ENCODE data around the gene CLEC6A. TPM values are rescaled to one million over a fixed set of nuclear protein-coding genes. Genes with fewer than 3 reads are reported as not detected.

CLEC6A gene
- total RNA-seq, 3 donors from 2014 or later, result not detected

DNA sequence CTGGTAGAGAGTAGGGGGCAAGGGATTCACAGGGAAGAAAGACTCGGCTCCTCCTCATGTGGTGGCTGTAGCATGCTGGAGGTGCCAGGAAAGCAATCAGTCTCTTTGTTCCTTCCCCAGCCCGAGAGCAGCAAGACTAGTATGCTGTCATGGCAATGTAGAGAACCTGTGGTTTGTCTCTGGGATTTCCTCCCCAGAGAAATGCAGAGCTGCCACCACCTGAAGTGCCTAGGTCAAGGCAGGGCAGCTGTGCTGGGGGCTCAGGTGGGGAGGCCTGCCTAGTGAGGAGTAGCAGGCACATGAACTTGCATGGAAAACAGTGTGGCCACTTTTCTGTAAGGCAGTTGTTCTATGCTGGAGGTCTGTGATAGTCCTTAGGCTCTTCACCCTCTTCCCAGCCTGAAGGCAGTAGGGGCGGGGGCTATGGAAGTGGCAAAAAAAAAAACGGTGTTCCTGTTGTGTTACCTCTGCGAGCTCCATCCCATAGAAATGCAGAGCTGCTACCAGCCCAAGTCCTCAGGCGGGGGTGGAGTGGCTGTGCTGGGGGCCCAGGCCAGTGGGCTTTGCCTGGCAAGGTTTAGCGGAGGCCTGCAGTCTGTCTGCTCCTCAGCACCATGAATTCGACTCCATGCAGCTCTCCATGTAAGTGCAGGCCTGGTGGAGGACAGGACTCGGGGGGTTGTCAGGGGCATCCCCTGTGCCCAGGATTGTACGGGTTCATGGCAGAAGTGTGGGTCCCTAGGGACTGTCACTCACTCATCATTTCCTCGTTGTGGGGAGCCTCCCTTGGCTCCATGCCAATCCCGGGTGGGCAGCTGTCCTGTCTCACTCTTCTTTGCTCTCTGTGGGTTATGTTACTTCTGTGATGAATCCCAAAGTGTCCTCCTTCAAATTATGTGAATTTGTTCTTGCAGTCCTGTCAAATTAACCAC is 53.4 kb downstream of the CLEC6A start:
- intact Hi-C loops (cut with DNase I; ENCODE audit: low total_unique reads), result no loop called here
- Histone ChIP-seq H3K4me3 (no peak overlapping the region), H3K27me3 (no peaks in the 10 kb centered on the region), H3K27ac (no peak overlapping the region), H3K4me1 (no peaks in the 10 kb centered on the region), H3K9me3 (no peaks in the 10 kb centered on the region), H3K36me3 (no peaks in the 10 kb centered on the region)
- no peak for DNase-seq (ENCODE audit: low spot score in 2 of 2)
- TF ChIP-seq POLR2A (IDR thresholded peaks at IDR 0.05) (no peak), POLR2AphosphoS5 (IDR thresholded peaks at IDR 0.05) (no peak), CTCF (IDR thresholded peaks at IDR 0.05) (no peak)

GRCh38 chr12:8513256-8513655 is 57.5 kb downstream of the CLEC6A start, which contains the start of gene CLEC4D:
Gene CLEC4D (plus strand): TSS chr12:8513503. CDS start chr12:8513733, 230 bp downstream.
- intact Hi-C loops (cut with DNase I; ENCODE audit: low total_unique reads), result no loop called here
- H3K9me3 ChIP-seq, result no peaks in the 10 kb centered on the region
- H3K4me1 ChIP-seq, result no peaks in the 10 kb centered on the region
- DNase-seq (ENCODE audit: low spot score in 2 of 2), result no peak
- no peaks in the 10 kb centered on the region for H3K36me3 ChIP-seq
- no peak within 1 kb of the TSS for H3K4me3 ChIP-seq
- H3K27me3 ChIP-seq, result peaks cover 0 to 4% of the 10 kb centered on the region in 2 donors
- TF ChIP-seq CTCF (IDR thresholded peaks at IDR 0.05), result no peak
- H3K27ac ChIP-seq, result no peak within 1 kb of the TSS

DNA sequence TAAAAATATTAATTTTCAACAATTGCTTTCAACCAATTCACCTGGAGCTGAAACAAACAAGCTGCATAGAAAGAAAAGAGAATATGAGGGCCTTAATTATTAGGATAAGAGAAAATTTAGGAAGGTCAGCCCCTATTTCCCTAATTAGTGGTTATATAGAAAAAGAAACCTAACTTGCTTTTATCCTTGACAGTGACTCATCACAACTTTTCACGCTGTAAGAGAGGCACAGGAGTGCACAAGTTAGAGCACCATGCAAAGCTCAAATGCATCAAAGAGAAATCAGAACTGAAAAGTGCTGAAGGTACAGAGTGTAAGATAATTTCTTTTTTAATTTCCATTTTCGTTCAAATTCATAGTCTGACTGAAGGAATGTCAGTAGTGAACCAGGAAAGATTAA is 62.2 kb downstream of the CLEC6A start:
- H3K4me3 ChIP-seq, result no peak overlapping the region
- H3K27me3 ChIP-seq, result peaks cover 0 to 4% of the 10 kb centered on the region in 2 donors
- H3K27ac ChIP-seq, result no peak overlapping the region
- H3K9me3 ChIP-seq, result no peaks in the 10 kb centered on the region
- intact Hi-C loops (cut with DNase I; ENCODE audit: low total_unique reads), result no loop called here
- no peaks in the 10 kb centered on the region for H3K36me3 ChIP-seq
- no peak for TF ChIP-seq POLR2A (IDR thresholded peaks at IDR 0.05)
- no peak for TF ChIP-seq POLR2AphosphoS5 (IDR thresholded peaks at IDR 0.05)
- TF ChIP-seq CTCF (IDR thresholded peaks at IDR 0.05), result no peak
- H3K4me1 ChIP-seq, result no peaks in the 10 kb centered on the region
- DNase-seq (ENCODE audit: low spot score in 2 of 2), result no peak

DNA sequence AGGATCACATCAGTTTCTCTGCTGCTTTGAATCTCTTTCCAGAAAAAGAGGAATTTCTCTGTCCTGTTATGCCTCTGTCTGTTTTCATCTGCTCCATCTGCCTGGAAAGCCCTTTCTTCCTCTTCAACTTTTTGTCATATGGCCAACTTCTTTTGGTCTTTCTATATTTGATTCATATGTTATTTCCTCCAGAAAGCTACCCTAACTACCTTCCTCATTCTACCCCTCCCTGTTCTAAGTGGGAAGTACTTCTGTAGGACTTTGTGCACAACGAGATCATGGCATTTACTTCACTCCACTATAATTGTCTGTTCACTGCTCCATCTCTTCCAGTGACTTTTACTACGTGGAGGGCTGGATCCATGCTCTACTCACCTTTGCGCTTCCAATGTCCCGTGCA is 63.4 kb downstream of the CLEC6A start:
- Histone ChIP-seq H3K36me3 (no peaks in the 10 kb centered on the region), H3K27me3 (peaks cover 0 to 4% of the 10 kb centered on the region in 2 donors), H3K4me1 (no peaks in the 10 kb centered on the region), H3K9me3 (no peaks in the 10 kb centered on the region), H3K4me3 (no peak overlapping the region), H3K27ac (no peak overlapping the region)
- DNase-seq (ENCODE audit: low spot score in 2 of 2), result no peak
- no peak for TF ChIP-seq POLR2A (IDR thresholded peaks at IDR 0.05)
- intact Hi-C loops (cut with DNase I; ENCODE audit: low total_unique reads), result no loop called here

- Histone ChIP-seq H3K4me1 (no peaks in the 10 kb centered on the region), H3K9me3 (no peaks in the 10 kb centered on the region), H3K27me3 (peaks cover 0 to 13% of the 10 kb centered on the region in 2 donors), H3K27ac (no peak overlapping the region), H3K4me3 (no peak overlapping the region), H3K36me3 (no peaks in the 10 kb centered on the region)
- no peak for DNase-seq (ENCODE audit: low spot score in 2 of 2)
- TF ChIP-seq CTCF (IDR thresholded peaks at IDR 0.05) (no peak), POLR2AphosphoS5 (IDR thresholded peaks at IDR 0.05) (no peak), POLR2A (IDR thresholded peaks at IDR 0.05) (no peak)
- intact Hi-C loops (cut with DNase I; ENCODE audit: low total_unique reads), result no loop called here
These were observed 71.7 kb downstream of the CLEC6A start for GRCh38 chr12:8527250-8528130.

Other genes with a start within 250 kb of the CLEC6A start
- gene FAM90A1, start 228.3 kb upstream of the CLEC6A start, total RNA-seq, result under 1 TPM in 1 of 3 donors, not detected in 2; 0.29 TPM
- gene CLEC4D, start 57.5 kb downstream of the CLEC6A start, total RNA-seq, result under 1 TPM; 0.15 to 0.48 (median 0.33) TPM
- gene CLEC4E, start 84.9 kb downstream of the CLEC6A start, total RNA-seq, result 10 to 100 TPM in 1 of 3 donors, 1 to 10 TPM in 2; 2.0 to 15.5 (median 2.3) TPM
- gene AICDA, start 156.9 kb downstream of the CLEC6A start, total RNA-seq, result under 1 TPM in 1 of 3 donors, not detected in 2; 0.96 TPM
- gene MFAP5, start 206.9 kb downstream of the CLEC6A start, total RNA-seq, result 100 to 1,000 TPM in 1 of 3 donors, 10 to 100 TPM in 2; 36.7 to 466 (median 42.0) TPM
- 10 to 100 TPM; 42.2 to 52.1 (median 51.5) TPM for gene RIMKLB, start 242.0 kb downstream of the CLEC6A start, total RNA-seq